Activated T-helper 1 cell treated with Interleukin-2 at 50 U/mL for 16 hours (primary cell): Measurements from ENCODE around the gene C19orf81.

ENCODE experiments used
- DNase-seq: peaks from one replicate; pipeline ENCODE4 v3.0.0-alpha.2; 2020; ENCODE audit warnings: low read depth

Gene C19orf81

GRCh38 chr19:50659318-50660087 lies 10.3 kb downstream of the C19orf81 start:
- no peak for DNase-seq

GRCh38 chr19:50660088-50660366 lies 10.8 kb downstream of the C19orf81 start:
- DNase-seq: no peak

- DNase-seq: no peak
These were observed 11.8 kb downstream of the C19orf81 start for GRCh38 chr19:50661023-50661422.

GRCh38 chr19:50661766-50662650 lies 12.8 kb downstream of the C19orf81 start:
- DNase-seq: no peak

GRCh38 chr19:50662651-50663481 lies 13.6 kb downstream of the C19orf81 start:
- DNase-seq: no peak

GRCh38 chr19:50663482-50663790 lies 14.2 kb downstream of the C19orf81 start:
- no peak for DNase-seq

- DNase-seq: no peak
These were observed 15.0 kb downstream of the C19orf81 start for GRCh38 chr19:50664204-50664603.

- no peak for DNase-seq
These were observed 17.3 kb downstream of the C19orf81 start for GRCh38 chr19:50666346-50667176.

- no peak for DNase-seq
These were observed 18.0 kb downstream of the C19orf81 start for GRCh38 chr19:50667177-50667758.

GRCh38 chr19:50667759-50668231 lies 18.6 kb downstream of the C19orf81 start:
- no peak for DNase-seq

GRCh38 chr19:50668416-50668815 lies 19.2 kb downstream of the C19orf81 start:
- DNase-seq: no peak

- DNase-seq: no peak
These were observed 19.6 kb downstream of the C19orf81 start for GRCh38 chr19:50668879-50669278.

GRCh38 chr19:50669302-50670101 lies 20.3 kb downstream of the C19orf81 start:
- DNase-seq: no peak

GRCh38 chr19:50670102-50670380 lies 20.8 kb downstream of the C19orf81 start:
- no peak for DNase-seq

- DNase-seq: no peak
These were observed 23.9 kb downstream of the C19orf81 start for GRCh38 chr19:50673118-50673517.

- no peak for DNase-seq
These were observed 27.5 kb downstream of the C19orf81 start for GRCh38 chr19:50676625-50677197.

GRCh38 chr19:50677636-50678035 lies 28.4 kb downstream of the C19orf81 start:
- no peak for DNase-seq

- DNase-seq: no peak
These were observed 29.1 kb downstream of the C19orf81 start for GRCh38 chr19:50678323-50678722.

GRCh38 chr19:50679177-50680125 lies 30.2 kb downstream of the C19orf81 start:
- peak; percentile 49 for DNase-seq
